Stimulated activated memory B cell treated with anti-CD40 and anti-IgM and Interleukin-4, amounts not matched to agents 10 μg/mL and 1 μg/mL and 100 μg/mL, for 72 hours (primary cell): ENCODE data around the gene MYO1D.
A peak's percentile ranks its signal among the peaks of the same experiment; 100 is the strongest.
"Not testable (repeated sequence)": the region's sequence is repeated elsewhere in the genome, so short reads cannot be mapped to it uniquely, and the experiment has no call there.

Experiments
- ATAC-seq: fragments of 150-1000 bp; cut with Tn5 transposase; 2 replicates; pipeline ENCODE4 v1.10.0; 2021
- H3K27ac Mint-ChIP-seq: one replicate; pipeline ENCODE4 v1.8.0; 2022; ENCODE audit warnings: mild to moderate bottlenecking, mixed read lengths
- H3K27me3 Mint-ChIP-seq: one replicate; pipeline ENCODE4 v1.8.0; 2022; ENCODE audit warnings: mixed read lengths
- H3K36me3 Mint-ChIP-seq: one replicate; pipeline ENCODE4 v1.8.0; 2022; ENCODE audit warnings: mixed read lengths
- H3K4me1 Mint-ChIP-seq: one replicate; pipeline ENCODE4 v1.8.0; 2022; ENCODE audit warnings: mixed read lengths
- H3K4me3 Mint-ChIP-seq: one replicate; pipeline ENCODE4 v1.8.0; 2022; ENCODE audit warnings: mild to moderate bottlenecking, moderate library complexity, mixed read lengths
- H3K9me3 Mint-ChIP-seq: one replicate; pipeline ENCODE4 v1.8.0; 2022; ENCODE audit warnings: mixed read lengths

Gene MYO1D

DNA sequence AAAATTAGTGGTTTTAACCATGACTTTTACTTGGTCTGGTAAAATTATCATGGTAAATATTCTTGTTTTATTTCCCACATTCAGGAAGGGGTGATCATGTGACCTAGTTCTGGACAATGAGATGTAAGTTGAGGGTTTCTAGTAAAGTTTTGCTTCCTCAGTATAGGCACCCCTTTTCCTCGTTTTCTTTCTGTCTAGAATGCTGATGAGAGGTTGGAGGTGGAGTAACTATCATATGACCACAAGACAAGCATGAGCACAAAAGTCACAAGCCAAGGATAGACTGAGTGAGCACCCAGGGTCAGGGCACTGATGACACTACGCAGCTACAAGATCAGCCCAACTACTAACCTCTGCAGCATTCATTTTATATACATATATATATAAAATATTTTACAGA is 53.9 kb downstream of the MYO1D start:
- ATAC-seq: peak; percentile 48
- H3K36me3 Mint-ChIP-seq: no peaks in the 10 kb centered on the region
- H3K4me3 Mint-ChIP-seq: peak overlapping the region; percentile 44

DNA sequence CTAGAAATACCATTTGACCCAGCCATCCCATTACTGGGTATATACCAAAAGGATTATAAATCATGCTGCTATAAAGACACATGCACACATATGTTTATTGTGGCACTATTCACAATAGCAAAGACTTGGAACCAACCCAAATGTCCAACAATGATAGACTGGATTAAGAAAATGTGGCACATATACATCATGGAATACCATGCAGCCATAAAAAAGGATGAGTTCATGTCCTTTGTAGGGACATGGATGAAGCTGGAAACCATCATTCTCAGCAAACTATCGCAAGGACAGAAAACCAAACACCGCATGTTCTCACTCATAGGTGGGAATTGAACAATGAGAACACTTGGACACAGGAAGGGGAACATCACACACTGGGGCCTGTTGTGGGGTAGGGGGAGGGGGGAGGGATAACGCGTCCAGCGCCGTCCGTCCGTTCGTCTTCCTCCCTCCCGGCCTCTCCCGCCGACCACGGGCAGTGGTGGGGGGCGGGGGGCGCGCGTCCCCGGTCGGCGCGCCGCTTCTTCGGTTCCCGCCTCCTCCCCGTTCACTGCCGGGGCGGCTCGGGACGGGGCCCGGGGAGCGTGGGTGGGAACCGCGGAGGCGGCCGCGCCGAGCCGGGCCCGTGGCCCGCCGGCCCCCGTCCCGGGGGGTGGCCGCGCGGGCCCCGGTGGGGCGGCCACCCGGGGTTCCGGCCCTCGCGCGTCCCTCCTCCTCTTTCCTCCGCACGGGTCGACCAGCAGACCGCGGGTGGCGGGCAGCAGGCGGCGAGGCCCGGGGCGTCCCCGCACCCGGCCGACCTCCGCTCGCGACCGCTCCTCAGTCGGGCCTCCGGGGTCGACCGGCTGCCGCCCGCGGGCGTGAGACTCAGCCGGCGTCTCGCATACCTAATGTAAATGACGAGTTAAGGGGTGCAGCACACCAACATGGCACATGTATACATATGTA is 54.7 kb downstream of the MYO1D start:
- not testable (repeated sequence) for H3K27ac Mint-ChIP-seq, H3K9me3 Mint-ChIP-seq, H3K27me3 Mint-ChIP-seq, H3K36me3 Mint-ChIP-seq
- Mint-ChIP-seq H3K4me1 (peaks cover 14% of the 10 kb centered on the region), H3K4me3 (peak overlapping the region; percentile 41)
- peak; percentile 53 for ATAC-seq

More for the DNA sequence above, 53.9 kb downstream of the MYO1D start:
- H3K9me3 Mint-ChIP-seq: no peaks in the 10 kb centered on the region
- H3K4me1 Mint-ChIP-seq: peaks cover 22% of the 10 kb centered on the region
- no peaks in the 10 kb centered on the region for H3K27me3 Mint-ChIP-seq
- no peak overlapping the region for H3K27ac Mint-ChIP-seq

DNA sequence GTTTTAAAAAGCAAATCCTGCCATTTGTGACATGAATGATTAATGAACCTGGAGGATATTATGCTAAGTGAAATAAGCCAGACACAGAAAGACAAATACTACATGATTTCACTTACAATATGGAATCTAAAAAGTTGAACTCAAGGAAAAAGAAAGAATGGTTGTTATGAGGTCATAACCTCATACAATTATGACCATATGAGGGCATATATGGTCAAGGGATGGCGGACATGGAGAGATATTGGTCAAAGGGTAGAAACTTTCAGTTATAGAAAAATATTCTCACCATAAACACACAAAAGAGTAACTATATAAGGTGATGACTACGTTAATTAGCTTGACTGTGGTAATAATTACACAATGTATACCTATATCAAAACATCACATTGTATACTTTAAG is 56.5 kb downstream of the MYO1D start:
- H3K4me1 Mint-ChIP-seq: peaks cover 16% of the 10 kb centered on the region
- no peak for ATAC-seq
- no peaks in the 10 kb centered on the region for H3K36me3 Mint-ChIP-seq
- H3K4me3 Mint-ChIP-seq: no peak overlapping the region
- no peaks in the 10 kb centered on the region for H3K27me3 Mint-ChIP-seq
- no peaks in the 10 kb centered on the region for H3K9me3 Mint-ChIP-seq
- H3K27ac Mint-ChIP-seq: no peak overlapping the region

DNA sequence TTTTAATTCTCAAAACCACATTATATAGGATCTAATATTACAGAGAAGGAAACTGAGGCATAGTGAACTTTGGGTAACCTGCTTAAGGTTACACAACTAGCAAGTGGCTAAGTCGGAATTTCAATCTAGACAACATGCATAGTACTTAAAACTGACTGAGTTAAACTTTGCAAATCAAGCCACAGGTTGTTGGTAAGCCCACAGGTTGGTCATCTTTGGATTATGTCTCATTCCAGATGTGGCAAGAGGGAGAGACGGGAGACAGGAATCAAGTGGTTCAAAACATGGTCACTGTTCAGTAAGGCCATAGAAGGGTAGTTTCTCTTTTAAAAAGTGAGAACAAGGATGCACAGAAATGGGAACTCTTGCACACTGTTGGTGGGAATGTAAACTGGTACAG is 57.1 kb downstream of the MYO1D start:
- Mint-ChIP-seq H3K36me3 (no peaks in the 10 kb centered on the region), H3K27ac (no peak overlapping the region), H3K4me3 (no peak overlapping the region), H3K27me3 (no peaks in the 10 kb centered on the region), H3K4me1 (peaks cover 16% of the 10 kb centered on the region), H3K9me3 (no peaks in the 10 kb centered on the region)
- ATAC-seq: no peak

DNA sequence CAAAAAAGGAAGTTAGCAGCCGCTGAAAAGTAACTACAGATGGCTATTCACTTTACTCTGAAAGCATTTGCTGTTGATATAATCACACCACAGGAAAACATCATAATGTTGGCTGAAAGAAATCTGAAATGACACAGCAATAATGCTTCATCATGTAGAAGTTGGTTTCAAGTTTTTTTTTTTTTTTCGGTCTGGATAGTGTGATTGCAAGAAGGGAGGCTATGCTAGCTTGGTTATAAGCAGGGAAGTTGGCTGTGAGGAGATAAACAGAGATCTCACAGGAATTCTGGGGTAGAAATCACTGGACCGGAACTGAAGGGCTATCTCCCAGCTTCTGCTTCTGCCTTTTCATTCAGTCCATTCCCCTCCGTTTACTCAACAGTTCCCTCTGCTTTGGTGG is 57.9 kb downstream of the MYO1D start:
- H3K27ac Mint-ChIP-seq: no peak overlapping the region

DNA sequence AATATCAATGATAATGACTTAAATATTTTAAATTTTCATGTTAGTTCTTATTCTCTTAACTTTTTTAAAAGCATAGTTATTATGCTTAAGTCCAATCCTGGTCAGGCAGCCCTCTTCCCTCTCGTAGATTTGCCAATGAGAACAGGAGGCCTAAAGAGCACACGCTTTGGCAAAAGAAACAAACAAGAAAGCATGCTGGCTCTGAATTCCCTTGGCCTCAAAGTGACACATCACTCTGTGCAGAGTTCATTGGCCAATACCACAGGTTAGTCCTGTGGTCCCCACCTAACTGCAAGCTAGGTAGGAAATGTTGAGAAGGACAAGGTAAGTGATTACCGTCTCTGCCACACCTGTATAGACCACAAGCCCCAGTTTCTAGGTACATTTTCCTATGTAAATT is 61.5 kb downstream of the MYO1D start:
- Mint-ChIP-seq H3K36me3 (no peaks in the 10 kb centered on the region), H3K27ac (no peak overlapping the region), H3K4me1 (peaks cover 27% of the 10 kb centered on the region), H3K27me3 (no peaks in the 10 kb centered on the region), H3K4me3 (no peak overlapping the region), H3K9me3 (no peaks in the 10 kb centered on the region)
- ATAC-seq: no peak

More for the DNA sequence above, 57.9 kb downstream of the MYO1D start:
- peaks cover 16% of the 10 kb centered on the region for H3K4me1 Mint-ChIP-seq
- no peak overlapping the region for H3K4me3 Mint-ChIP-seq
- no peaks in the 10 kb centered on the region for H3K9me3 Mint-ChIP-seq
- ATAC-seq: no peak
- no peaks in the 10 kb centered on the region for H3K36me3 Mint-ChIP-seq
- no peaks in the 10 kb centered on the region for H3K27me3 Mint-ChIP-seq

DNA sequence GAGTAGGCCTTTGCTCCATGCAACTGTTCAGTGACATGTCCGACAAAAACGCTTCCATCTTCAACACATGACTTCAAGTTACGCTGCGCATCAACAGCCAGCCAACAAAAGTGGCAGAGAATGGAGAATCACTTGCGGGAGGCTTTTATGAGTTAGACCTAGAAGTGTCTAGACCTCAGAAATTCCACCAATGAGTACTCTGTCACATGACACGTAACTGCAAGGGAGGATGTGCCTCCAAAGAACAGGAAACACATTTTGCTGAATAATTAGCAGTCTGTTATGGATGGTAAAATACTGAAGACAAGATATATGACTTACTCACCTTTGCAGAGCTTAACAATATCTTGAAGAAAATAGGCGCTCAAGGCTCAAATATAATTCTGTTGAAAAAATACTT is 62.1 kb downstream of the MYO1D start:
- H3K27ac Mint-ChIP-seq: no peak overlapping the region
- H3K27me3 Mint-ChIP-seq: no peaks in the 10 kb centered on the region
- H3K4me3 Mint-ChIP-seq: no peak overlapping the region
- no peak for ATAC-seq
- H3K9me3 Mint-ChIP-seq: no peaks in the 10 kb centered on the region
- no peaks in the 10 kb centered on the region for H3K36me3 Mint-ChIP-seq
- peaks cover 31% of the 10 kb centered on the region for H3K4me1 Mint-ChIP-seq

DNA sequence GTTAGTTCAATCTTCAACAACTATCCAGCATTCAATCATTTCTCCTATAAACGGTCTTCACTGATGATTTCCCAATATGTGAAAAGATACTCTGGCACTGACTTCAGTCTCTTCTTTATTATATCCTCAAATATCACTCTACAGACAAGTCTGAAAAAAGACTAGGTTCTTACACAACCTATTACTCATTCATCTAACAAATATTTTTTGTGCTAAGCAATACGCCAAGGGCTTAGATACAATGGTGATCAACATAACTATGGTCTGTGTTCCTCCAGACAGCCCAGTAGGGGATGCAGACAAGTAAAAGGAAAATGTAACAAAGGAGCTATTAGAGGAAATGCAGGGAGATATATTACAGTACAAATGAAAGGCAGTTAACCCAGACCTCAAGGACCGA is 63.9 kb downstream of the MYO1D start:
- no peaks in the 10 kb centered on the region for H3K9me3 Mint-ChIP-seq
- no peak overlapping the region for H3K27ac Mint-ChIP-seq
- peaks cover 24% of the 10 kb centered on the region for H3K4me1 Mint-ChIP-seq
- H3K36me3 Mint-ChIP-seq: no peaks in the 10 kb centered on the region
- no peaks in the 10 kb centered on the region for H3K27me3 Mint-ChIP-seq
- no peak for ATAC-seq
- no peak overlapping the region for H3K4me3 Mint-ChIP-seq

DNA sequence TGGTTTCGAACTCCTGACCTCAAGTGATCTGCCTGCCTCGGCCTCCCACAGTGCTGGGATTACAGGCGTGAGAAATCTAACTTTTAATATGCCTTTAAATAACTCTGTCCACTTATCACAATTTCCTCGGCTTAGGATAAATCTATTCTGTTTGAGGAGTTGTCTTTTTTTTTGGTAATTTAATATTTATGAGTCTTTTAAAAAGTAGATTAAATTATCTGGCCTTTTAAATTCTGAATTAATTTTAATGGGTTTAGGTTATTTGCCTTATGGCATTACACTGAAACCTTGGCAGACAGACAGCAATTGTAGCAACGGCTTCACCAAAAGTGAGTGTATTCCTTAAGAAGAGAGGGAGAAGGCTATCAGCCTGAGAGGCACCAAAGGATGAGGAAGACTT is 66.2 kb downstream of the MYO1D start:
- Mint-ChIP-seq H3K27ac (no peak overlapping the region), H3K36me3 (no peaks in the 10 kb centered on the region)
- no peak for ATAC-seq

DNA sequence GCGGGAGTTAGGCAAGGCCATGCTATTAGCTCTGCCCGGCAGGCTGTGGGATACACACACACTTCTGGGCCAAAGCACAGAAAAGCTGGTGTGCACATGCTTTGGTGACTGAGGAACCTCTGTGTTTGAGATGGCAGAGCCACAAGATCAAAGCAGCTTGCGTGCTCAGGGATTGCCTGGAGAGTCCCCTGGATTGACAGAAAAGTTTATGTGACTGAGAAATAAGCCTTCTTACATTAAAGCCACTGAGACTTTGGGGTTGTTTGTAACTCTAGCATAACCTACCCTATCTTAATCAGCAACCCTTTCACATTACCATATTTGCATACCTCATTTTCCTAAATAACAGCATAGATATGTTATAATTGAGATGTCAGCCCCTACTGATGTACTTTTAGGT is 69.3 kb downstream of the MYO1D start:
- Mint-ChIP-seq H3K4me1 (peaks cover 18% of the 10 kb centered on the region), H3K27me3 (no peaks in the 10 kb centered on the region), H3K27ac (no peak overlapping the region), H3K4me3 (no peak overlapping the region), H3K36me3 (no peaks in the 10 kb centered on the region), H3K9me3 (no peaks in the 10 kb centered on the region)
- no peak for ATAC-seq

More for the DNA sequence above, 66.2 kb downstream of the MYO1D start:
- Mint-ChIP-seq H3K27me3 (no peaks in the 10 kb centered on the region), H3K4me1 (peaks cover 19% of the 10 kb centered on the region), H3K4me3 (no peak overlapping the region), H3K9me3 (no peaks in the 10 kb centered on the region)

DNA sequence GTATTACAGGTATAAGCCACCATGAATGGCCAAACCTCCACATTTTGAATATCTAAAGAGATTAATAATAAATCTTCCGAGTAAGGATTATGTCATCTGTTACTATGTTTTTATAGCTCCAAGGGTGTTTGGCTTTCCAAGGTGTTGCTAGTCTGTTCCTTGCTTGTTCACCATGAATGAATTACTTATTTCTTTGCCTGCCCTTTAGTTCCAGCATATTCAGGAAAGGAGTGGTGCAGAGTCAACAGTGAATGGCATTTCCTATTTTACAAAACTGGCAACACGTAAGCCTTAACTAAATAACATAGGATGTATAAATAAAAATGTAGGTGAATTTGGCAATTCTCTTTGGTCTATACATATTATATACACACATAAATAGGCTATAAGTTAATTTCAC is 70.3 kb downstream of the MYO1D start:
- Mint-ChIP-seq H3K27ac (no peak overlapping the region), H3K4me3 (no peak overlapping the region), H3K9me3 (no peaks in the 10 kb centered on the region), H3K4me1 (peaks cover 14% of the 10 kb centered on the region), H3K27me3 (no peaks in the 10 kb centered on the region), H3K36me3 (no peaks in the 10 kb centered on the region)
- no peak for ATAC-seq

DNA sequence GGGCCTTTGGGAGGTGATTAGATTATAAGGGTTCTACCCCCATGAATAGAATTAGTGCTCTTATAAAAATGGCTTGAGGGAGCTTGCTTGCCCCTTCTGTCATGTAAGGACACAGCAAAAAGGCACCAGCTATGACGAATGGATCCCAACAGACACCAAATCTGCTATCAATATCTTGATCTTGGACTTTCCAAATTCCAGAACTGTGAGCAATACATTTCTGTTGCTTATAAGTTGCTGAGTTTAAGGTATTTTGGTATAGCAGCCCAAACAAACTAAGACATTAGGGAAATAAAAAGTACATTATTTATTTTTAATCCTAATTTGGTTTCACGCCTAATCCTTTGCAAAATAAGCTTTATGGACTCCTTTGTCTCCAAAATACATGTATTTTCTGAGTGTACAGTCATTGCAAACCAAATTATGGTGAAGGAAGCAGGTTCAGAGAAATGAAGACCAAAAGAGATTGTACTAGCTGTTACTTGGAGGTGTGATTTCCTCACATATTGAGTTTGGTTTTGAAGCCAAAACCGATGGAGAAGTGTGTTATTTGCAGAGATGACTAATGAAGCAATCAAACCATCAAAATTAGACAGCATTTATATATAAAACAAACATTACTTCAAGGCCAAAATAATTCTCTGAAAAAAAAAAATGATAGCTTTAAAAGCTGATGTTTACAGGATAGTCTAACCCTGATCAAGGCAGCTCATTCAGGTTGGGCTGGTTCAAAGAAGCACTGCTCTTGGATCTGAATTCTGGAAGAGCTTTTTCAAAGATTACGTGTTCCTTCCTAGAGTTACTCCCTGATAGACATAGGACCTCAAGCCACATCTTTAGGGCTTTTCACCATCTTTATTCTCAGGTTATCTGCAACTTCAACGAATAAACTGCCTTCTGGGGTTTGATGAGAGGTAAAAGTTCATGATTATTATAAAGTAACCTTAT is 71.6 kb downstream of the MYO1D start:
- no peaks in the 10 kb centered on the region for H3K9me3 Mint-ChIP-seq

DNA sequence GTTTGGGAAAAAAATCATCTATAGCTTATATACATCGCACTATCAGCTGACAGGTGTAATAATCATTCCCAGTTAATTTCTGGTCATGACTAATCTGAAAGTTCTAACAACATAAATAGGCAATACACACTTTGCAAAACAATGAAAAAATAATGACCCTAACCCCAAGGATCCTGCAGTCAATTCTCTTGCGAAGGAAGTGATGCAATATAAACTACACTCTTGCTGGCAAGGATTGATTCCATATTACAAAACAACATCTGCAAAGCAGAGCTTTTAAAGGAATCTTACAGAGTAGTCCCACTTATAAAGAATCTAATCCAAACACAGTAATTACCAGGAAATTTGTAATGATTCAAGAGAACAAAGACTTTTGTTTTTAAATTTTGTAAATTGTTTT is 73.4 kb downstream of the MYO1D start:
- H3K27me3 Mint-ChIP-seq: no peaks in the 10 kb centered on the region
- H3K27ac Mint-ChIP-seq: no peak overlapping the region
- H3K36me3 Mint-ChIP-seq: no peaks in the 10 kb centered on the region
- H3K4me1 Mint-ChIP-seq: no peaks in the 10 kb centered on the region
- no peaks in the 10 kb centered on the region for H3K9me3 Mint-ChIP-seq
- ATAC-seq: no peak
- H3K4me3 Mint-ChIP-seq: no peak overlapping the region

More for the DNA sequence above, 71.6 kb downstream of the MYO1D start:
- peaks cover 7% of the 10 kb centered on the region for H3K4me1 Mint-ChIP-seq
- H3K27me3 Mint-ChIP-seq: no peaks in the 10 kb centered on the region
- ATAC-seq: no peak
- no peak overlapping the region for H3K27ac Mint-ChIP-seq
- H3K4me3 Mint-ChIP-seq: no peak overlapping the region
- no peaks in the 10 kb centered on the region for H3K36me3 Mint-ChIP-seq

DNA sequence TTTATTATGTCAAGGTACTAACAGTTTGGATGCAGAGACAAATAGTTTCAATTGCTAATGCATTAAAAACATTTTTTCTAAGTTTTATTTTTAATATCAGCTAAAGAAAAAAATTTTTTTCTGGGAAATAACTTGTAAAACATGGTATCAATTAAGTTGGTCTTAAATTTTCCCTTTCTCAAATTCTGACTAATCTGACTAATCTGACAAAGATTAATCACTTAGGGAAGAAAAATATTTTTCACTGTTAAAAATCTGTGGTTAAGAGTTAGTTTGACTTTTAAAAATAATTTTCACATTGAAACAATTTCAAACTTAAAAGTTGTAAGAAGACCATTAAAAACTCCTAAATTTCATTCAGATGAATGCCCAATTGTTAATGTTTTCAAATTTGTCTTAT is 74.6 kb downstream of the MYO1D start:
- Mint-ChIP-seq H3K9me3 (no peaks in the 10 kb centered on the region), H3K4me1 (no peaks in the 10 kb centered on the region), H3K27me3 (no peaks in the 10 kb centered on the region), H3K36me3 (no peaks in the 10 kb centered on the region), H3K27ac (no peak overlapping the region), H3K4me3 (no peak overlapping the region)
- ATAC-seq: no peak

DNA sequence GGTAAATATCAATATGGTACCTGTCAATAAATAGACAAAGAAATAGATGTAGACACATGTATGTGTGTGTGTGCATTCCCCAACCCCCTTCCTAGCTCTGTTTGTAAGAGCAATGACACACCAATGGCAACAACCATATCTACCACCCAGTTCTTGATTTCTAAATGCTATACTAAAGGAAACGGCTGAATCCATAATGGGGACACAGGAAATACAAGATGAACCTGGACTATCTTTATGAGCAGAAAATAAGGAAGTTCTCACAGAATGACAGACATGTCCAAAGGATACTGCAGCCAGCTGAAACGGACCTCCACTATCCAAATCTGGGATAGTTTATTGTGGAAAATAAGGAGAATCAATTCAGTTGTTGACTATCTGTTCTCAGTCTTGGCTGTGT is 75.3 kb downstream of the MYO1D start:
- H3K27ac Mint-ChIP-seq: no peak overlapping the region
- H3K36me3 Mint-ChIP-seq: no peaks in the 10 kb centered on the region
- H3K4me3 Mint-ChIP-seq: no peak overlapping the region
- no peak for ATAC-seq
- no peaks in the 10 kb centered on the region for H3K9me3 Mint-ChIP-seq
- H3K4me1 Mint-ChIP-seq: no peaks in the 10 kb centered on the region
- H3K27me3 Mint-ChIP-seq: no peaks in the 10 kb centered on the region
